HG03432 (cell line): ENCODE results near the gene POLR2A.
A peak's percentile ranks its signal among the peaks of the same experiment; 100 is the strongest.

ENCODE experiments used
- ATAC-seq: cut with Tn5 transposase; IDR thresholded peaks from one replicate; pipeline ENCODE4 v1.9.1; 2021; ENCODE audit warnings: mild to moderate bottlenecking, moderate library complexity; ENCODE audit not compliant: unreplicated experiment

POLR2A gene

GRCh38 chr17:7484067-7484918 lies at the start of gene POLR2A:
TSS of gene POLR2A (plus strand) at chr17:7484366.
- ATAC-seq = peak; percentile 63

DNA sequence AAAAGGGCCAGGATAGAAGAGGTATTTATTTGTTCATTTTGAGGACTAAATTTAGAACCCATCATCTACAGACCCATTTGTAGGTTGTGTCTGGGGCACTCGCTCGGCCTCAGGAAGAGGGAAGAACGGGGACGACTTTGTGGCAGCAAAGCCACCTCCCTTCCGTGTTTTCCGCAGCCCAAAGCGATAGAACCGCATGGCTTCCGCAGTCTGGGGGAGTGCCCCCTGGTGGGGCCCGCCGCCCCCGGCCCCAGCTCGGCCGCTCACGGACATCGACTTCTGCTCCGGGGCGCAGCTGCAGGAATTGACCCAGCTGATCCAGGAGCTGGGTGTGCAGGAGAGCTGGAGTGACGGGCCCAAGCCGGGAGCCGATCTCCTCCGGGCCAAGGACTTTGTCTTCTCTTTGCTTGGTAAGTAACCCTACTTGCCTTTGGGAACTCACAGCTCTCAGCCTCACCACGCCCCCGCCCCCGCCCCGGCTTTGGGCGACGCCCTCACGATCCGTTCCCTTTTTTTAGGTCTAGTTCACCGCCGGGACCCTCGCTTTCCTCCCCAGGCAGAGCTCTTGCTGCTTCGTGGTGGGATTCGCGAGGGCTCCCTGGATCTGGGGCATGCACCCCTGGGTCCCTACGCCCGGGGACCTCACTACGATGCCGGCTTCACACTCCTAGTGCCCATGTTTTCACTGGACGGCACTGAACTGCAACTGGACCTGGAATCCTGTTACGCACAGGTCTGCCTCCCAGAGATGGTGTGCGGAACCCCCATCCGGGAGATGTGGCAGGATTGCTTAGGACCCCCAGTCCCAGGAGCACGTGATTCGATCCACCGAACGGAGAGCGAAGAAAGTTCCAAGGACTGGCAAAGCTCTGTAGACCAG lies 48.2 kb upstream of the POLR2A start:
- ATAC-seq = peak; percentile 23

GRCh38 chr17:7436556-7437368 lies 47.4 kb upstream of the POLR2A start:
- ATAC-seq = no peak

GRCh38 chr17:7437369-7437863 lies 46.8 kb upstream of the POLR2A start:
- ATAC-seq = no peak

DNA sequence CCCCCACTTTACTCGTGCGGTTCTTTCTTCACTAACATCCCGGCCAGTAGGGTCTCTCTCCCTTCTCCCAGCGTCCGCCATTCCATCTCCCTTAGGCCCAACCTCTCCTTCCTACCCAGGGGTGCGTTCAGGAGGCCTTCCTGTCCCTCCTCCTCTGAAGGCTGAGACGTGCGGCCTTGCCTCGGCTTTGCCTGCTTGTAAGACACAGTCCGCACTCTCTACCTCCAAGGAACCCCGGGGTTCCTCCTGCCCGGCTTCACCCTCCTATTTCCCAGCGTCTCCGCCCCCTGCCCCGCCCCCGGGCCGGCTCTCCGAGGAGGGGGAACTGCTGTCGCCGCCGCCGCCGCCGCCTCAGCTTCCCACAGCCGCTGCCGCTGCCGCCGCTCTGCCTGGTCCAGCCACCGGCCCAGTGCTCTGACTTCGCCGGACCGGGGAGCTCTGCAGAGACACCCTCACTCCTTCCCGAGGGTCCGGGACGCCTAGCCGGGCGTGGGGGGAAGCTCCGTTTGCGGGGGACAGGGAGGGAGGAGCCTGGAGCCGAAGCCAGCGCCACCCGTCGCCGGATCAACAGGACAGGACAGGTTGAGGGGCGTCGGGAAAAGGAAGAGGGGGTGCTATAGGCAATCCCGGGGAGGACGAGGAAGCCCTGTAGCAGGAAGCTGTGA lies 46.1 kb upstream of the POLR2A start:
- ATAC-seq = no peak

GRCh38 chr17:7438656-7439460 lies 45.3 kb upstream of the POLR2A start:
- ATAC-seq = no peak

GRCh38 chr17:7439462-7440112 lies 44.6 kb upstream of the POLR2A start, which contains the start of gene FGF11:
TSS of gene FGF11 (plus strand) at chr17:7439512. CDS start at chr17:7439621, 109 bp downstream.
- ATAC-seq = no peak

DNA sequence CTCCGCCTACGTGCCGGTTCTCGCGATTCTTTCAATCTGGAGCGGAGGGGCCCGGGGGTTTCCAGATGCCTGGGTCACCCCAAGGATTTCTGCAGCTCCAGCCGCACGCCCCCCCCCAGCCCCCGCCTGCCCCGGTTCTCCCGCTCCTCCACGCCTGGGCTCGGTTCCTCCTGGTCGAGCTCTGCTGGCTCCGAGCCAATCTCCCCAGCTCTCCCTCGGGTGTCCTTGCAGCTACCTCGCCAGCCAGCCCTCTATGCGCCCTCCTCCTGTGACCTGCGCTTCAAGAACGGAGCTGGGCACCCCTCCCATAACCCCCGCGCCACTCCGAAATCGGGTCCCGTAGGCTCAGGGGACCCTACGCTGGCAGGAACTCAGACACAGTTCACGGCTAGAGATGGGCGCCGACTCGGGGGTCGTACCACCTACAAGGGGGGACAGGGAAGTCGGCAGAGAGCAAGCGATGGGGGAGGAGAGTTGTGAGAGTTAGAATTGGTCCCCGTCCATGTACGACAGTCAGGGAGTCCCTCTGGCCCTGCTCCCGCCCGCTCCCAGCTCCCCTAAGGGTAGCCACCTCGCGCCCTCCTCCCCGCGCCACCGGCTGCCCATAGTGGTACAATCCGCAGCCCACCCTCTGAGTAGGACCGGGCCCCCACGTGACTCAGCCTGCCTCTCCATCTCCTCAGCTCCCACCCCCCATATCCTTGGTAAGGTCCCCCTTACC lies 43.9 kb upstream of the POLR2A start:
- no peak for ATAC-seq

DNA sequence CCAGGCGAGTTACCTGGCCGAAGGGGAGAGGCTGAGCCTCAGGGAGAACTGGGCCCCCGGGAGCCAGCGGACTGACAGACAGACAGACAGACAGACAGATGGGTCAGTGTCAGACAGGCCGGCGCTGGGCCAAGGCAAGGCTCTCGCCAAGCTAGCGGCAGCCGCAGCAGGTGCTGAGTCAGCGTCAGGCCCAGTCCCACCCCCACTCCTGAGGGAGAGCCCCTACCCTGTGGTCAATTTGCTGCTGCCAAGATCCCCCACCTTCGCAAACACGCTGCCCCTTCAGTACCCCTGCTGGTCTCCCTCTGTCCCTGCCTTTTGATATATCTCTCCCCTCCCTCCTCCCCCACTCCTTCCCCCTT lies 43.4 kb upstream of the POLR2A start:
- ATAC-seq = no peak

DNA sequence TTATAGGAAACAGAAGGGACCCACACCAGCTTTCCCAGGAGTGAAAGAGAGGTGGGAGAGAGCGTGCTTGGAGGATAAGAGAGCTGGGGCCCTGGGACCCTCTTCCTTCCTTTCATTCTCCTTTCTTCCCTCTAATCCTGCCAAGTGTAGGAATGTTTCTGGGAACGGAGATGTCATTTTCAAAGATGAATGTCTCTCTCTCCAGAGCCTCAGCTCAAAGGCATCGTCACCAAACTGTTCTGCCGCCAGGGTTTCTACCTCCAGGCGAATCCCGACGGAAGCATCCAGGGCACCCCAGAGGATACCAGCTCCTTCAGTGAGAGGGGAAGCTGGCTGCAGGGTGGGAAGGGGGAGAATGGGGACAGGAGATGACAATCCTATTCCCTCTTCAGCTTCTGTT lies 42.9 kb upstream of the POLR2A start:
- no peak for ATAC-seq

- ATAC-seq = no peak
These were observed 42.0 kb upstream of the POLR2A start for GRCh38 chr17:7442142-7442541.

GRCh38 chr17:7443499-7444485 lies 40.4 kb upstream of the POLR2A start:
- no peak for ATAC-seq

- no peak for ATAC-seq
These were observed 39.2 kb upstream of the POLR2A start, which contains the start of gene CHRNB1 for GRCh38 chr17:7444682-7445618. TSS of gene CHRNB1 (plus strand) at chr17:7445061. CDS start at chr17:7445128, 67 bp downstream.

DNA sequence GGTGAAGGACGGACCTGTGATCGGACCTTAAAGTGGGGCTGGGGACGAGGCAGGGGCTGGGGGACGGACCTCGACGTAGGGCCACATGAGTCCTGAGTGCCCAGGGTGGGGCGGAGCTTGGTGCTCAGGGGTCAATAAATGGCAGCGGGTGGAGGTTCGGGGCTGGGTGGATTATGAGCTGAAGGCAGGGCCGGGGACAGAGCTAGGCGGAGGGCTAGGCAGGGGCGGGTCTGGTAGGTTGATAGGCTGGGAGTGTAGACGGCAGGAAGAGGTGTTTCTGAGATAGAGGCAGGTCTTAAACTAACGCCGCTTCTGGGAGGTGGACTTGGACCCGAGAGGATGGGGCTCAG lies 38.6 kb upstream of the POLR2A start:
- ATAC-seq = no peak

DNA sequence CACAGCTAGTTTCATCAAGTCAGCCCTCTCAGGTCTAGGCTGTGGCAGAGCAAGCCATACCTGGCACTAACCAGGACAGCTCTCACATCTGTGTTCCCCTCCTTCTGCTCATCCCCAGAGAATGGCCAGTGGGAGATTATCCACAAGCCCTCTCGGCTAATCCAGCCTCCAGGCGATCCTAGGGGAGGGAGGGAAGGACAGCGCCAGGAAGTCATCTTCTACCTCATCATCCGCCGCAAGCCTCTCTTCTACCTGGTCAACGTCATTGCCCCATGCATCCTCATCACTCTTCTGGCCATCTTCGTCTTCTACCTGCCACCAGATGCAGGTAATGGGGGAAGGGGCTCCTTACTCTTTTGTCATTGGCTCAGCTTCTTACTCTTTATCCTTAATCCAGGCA lies 35.7 kb upstream of the POLR2A start:
- no peak for ATAC-seq

GRCh38 chr17:7459961-7460545 lies 24.1 kb upstream of the POLR2A start:
- ATAC-seq = no peak
